Measurements from ENCODE around the gene COMMD10.
"Not testable (repeated sequence)": the region's sequence is repeated elsewhere in the genome, so short reads cannot be mapped to it uniquely, and the experiment has no call there.

The COMMD10 gene

DNA sequence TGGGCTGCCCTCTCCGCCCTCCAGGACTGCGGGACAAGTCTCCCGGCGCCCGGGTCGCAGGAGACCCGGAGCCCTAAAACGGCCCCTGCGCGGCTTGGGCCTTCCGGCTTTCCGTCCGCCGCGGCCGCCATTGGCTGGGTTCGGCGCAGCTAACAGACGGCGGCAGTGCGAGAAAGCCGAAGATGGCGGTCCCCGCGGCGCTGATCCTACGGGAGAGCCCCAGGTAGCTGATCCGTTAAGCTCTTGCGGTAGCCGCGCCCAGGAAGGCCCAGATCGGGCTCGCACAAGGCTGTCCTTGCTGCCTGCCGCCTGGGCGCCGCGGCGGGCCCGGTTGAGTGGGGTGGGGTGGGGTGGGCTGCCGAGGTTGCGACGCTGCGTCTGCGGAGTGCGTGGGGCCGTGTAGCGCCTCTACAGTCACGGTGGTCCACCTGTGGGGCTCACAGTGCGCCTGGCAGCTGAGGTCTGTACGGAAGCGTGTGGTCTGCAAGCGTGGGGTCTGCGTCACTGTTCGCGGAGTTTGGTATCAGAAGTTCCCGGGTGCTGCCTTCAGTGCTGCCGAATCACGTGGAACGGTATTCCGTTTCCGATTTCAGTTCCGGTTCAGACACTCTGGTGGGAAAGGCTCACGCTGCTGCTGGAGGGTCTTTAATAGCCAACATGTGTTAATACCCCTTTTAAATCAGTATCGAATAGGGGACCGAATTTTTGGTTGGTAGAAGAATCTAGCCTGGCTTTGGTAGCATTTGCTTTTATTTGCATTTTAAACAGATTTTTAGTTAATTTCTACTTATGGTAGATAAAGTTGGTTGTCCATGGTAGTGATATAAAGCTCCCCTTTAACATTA lies at the start of gene COMMD10:
TSS of gene COMMD10 (plus strand) at position 155 of the 845 bp plus-strand sequence.
- peak; percentile 55 to 65 for DNase-seq (ENCODE audit: low read depth in 2 of 2)

DNA sequence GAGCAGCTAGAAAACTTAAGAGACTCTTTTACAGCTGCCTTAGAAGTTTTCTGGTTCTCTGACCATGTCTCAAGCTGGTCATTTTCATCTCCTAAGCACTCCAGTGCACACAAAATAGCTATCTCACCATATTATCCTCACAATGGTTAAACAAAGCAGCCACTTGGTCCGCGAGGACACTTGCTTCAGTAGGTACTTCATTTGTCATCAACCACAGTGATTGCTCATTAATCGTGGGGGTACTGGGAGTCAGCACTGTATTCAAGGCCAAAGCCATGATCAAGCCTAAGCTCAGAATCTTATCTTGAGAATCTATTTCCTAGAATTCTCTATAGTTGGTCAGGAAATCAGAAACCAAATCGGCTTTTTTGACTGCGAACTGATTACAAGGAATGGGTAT lies 49.7 kb upstream of the COMMD10 start:
- no peak for DNase-seq (ENCODE audit: low read depth in 2 of 2)

DNA sequence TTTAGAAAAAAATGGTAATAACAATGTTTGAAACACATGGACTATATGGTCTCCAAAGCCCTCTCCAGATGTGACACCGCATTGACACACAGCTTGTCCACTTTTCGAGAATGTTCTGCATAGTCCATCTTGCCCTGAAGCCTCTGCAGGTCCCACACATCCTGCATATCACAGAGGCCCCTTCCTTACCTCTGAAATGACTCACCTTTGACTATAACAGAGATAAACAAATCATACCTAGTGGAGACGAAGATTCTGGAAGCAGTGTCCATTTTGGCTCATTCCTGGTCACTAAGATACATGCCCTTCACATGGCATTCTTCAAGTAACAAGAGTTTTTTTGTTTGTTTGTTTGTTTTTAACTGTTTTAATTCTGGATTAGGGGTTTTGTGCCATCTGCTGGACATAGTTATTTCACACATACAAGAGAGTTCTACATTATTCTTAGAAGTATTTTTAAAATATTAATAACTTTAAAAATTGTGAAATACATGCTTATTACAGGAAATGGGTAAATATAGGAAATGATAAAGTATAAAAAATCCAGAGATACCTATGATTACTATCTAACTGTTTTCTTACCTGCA lies 47.5 kb upstream of the COMMD10 start:
- no peak for DNase-seq (ENCODE audit: low read depth in 2 of 2)

DNA sequence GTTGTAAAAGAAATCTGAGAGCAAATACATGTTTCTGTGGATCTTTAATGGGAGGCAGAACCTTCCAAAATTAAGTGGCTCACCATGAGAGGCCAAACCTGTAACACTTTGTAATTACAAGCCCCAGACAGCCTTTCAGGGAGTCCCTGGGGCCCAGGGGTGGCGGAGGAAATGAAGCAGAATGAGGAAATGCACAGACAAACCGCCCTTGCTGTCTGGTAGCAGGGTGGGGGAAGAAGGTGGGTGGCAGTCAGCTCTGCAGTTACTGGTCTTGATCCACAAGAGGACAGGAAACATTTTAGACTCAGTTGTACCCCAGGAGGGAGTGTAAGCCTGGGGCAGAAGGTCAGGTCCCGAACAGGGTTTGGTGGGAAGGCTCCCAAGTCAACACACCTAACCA lies 46.0 kb upstream of the COMMD10 start:
- no peak for DNase-seq (ENCODE audit: low read depth in 2 of 2)

DNA sequence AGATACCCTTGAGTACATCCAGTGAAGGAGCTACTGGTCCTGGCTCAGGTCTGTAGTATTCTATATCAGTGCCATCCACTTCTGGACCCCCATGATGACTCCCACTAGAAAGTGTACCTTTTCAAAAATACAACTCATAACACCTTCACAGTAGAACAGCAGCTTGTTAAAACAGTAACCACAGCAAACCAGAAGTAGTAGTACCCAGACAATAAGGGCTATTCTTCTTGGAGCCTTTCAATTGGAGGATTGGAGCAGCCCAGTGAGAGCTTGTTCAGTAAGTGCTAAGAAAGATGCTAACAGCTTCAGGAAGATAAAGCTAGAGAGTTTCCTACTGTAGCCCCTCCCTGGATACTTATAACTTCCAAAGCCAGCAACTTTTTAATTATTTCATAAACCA lies 42.5 kb upstream of the COMMD10 start:
- no peak for DNase-seq (ENCODE audit: low read depth in 2 of 2)

DNA sequence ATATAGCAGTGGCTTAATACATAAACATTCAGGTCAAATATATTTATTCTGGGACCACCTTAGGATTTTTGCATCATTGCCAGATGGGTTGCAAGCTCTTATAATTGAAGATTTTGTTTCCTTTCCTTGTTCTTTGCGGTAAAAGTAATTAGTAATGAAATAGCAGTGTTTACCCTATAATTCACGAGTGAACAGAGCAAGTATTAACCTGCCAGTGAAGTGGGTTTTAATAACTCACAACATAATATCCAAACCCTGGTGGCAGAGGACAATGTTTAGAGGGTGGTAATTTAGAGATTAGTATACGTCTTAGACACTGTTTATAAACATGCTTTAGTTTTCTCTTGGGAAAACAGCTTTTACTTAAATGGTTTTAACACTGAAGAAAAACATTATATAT lies 40.8 kb upstream of the COMMD10 start:
- DNase-seq (ENCODE audit: low read depth in 2 of 2) = no peak

DNA sequence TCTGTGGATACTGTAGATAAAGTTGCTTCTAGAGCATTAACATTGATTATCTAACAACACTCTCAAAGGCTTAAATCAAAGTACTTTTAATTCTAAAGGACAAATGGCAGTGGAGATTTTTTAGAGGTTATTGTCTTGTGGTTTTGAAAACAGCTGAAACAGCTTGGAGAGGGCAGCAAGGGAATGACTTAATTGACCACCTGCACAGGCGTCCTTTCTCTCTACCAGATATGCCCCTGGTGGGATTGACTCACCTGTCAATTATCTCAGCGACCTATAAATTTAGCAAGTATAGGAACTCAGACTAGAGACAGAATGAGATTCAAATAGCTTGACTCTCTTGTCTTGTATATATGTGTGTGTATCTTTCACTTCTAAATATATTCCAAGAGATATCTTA lies 39.0 kb upstream of the COMMD10 start:
- DNase-seq (ENCODE audit: low read depth in 2 of 2) = no peak

DNA sequence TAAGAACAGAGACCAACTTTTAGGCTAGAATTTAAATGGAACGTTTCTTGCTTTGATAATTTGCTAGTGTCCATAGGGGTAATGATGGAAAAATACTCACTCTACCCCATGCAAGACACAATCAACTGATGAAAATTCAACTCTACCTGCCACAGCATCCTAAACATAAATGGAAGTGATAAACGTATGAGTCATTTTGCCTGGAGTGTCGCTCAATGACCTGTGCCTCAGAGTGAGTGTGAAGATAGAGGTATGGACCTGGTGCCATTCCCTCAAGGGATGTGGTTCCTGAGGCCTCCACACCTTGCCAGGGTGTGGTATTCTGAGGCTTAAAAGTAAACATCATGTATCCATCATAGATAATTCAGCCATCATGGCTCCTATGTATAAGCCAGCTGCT lies 38.6 kb upstream of the COMMD10 start:
- DNase-seq (ENCODE audit: low read depth in 2 of 2) = no peak

DNA sequence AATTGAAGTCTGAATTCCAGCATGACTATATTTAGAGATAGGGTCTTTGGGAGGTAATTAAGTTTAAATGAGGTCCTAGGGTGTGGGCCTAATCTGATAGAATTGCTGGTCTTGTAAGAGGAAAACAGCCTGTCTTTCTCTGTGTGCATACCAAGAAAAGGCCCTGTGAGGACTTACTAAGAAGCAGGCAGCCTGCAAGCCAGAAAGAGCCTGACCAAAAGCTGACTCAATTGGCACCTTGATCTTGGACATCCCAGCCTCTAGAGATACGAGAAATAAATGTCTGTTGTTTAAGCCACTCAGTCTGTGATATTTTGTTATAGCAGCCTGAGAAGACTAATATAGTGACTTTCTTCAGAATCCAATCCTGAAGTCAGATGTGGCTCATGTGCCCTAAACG lies 38.0 kb upstream of the COMMD10 start:
- no peak for DNase-seq (ENCODE audit: low read depth in 2 of 2)

DNA sequence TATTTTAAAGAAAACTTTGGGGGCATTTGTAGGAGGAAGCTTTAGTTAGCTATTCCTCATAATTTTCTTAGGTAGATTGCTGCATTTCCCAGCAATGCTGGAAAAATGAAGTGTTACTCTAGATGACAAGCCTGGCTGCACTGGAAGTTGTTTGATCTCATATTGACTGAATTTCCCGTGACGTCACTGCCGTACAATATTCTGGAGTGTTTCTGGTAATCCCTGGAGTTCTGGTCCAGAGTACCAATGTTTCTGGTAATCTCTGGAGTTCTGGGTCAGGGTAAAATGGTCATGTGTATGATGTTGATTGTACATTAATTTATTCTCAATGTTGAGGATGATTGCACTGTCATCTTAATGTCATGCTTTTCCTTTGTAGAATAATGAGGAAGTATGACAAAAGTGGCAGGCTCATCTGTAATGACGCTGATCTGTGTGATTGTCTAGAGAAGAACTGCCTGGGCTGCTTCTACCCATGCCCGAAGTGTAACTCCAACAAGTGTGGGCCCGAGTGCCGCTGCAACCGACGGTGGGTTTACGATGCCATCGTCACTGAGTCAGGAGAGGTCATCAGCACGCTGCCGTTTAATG lies 26.4 kb upstream of the COMMD10 start:
- DNase-seq (ENCODE audit: low read depth in 2 of 2) = no peak

DNA sequence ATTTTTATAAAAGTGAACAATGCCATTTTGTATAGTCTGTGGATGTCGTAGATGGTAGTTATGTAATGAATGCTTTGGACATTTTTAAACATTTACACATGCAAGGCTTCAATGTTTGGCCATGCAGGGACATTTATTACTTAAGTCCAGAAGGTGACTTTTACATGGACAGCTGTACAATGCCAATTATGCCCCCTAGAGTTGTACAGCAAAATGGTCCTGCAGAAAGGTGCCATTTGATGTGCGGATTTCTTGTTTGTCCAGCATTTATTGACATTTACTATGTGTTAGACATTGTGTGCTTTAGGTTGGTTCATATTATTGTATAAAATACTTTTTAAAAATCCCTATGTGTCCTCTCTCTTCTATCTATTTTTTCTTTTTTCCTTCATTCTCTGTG lies 22.5 kb upstream of the COMMD10 start:
- DNase-seq (ENCODE audit: low read depth in 2 of 2) = no peak

DNA sequence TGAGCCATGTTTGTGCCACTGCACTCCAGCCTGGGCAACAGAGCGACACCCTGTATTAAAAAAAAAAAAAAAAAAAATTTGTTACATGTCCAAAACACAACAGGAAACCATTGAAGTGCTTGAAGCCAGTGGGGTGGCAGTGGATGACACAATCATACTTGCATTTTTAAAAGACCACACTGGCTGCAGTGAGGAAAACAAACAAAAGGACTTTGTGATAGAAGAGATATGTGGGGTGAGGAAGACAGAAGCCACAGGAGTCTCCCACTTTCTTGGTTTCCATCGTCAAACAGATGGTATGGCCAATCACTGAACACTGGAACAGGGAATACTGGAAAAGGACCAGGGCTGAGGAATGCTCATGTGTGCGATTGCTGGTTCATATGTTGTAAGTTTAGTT lies 20.9 kb upstream of the COMMD10 start:
- DNase-seq (ENCODE audit: low read depth in 2 of 2) = no peak

DNA sequence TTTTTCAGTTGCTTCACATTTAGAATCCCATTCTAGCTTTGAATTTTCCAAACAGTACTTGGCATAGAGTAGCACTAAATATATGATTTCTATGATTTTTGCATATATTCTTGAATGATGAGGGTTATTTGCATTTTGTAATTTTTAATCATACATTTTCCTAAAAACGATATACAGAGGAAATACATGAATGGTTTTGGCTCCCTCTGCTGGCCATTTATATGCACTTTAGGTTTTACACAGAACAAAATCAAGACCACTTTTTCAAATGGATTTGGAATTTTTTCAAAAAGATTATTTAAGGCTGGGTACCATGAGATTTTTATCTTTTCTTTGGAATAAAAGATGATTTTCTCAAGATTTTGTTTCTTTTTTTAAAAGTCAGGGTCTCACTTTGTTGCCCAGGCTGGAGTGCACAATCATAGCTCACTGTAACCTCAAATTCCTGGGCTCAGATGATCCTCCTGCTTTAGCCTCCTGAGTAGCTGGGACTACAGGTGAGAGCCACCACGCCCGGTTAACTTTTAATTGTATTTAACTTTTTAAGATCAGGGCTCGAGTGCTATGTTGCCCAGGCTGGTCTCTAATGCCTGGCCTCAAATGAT lies 16.7 kb upstream of the COMMD10 start:
- DNase-seq (ENCODE audit: low read depth in 2 of 2) = no peak

DNA sequence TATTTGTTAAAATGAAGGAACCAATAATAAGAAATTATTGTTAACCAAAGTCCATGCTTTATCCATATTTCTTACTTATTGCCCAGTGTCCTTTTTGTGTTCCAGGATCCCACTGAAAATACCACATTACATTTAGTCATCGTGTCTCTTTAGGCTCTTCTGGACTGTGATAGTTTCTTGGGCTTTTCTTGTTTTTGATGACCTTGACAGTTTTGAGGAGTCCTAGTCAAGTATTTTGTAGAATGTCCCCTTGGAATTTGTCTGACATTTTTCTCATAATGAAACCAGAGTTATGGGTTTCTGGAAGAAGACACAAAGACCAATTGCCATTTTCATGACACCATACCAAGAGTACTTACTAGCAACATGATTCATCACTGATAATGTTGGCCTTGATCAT lies 13.6 kb upstream of the COMMD10 start:
- DNase-seq (ENCODE audit: low read depth in 2 of 2) = no peak

DNA sequence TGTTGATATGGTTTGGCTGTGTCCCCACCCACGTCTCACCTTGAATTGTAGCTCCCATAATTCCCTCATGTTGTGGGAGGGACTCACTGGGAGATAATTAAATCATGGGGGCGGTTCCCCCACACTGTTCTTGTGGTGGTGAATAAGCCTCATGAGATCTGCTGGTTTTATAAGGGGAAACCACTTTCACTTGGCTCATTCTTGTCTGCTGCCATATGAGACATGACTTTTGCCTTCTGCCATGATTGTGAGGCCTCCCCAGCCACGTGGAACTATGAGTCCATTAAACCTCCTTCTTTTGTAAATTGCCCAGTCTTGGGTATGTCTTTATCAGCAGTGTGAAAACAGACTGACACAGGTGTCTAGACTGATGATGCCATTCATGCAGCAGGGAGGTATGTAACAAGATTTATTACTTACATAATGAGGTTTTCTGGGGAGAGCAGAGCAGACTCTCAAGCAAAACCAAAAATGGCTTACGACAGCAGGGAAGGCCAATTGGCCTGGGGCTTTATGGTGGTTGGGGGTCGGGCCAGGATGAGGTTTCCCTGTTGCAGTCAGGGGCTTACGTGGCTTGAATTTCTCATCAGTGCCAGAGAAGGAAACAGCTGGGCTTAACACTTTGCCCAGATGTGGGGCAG lies 9.5 kb upstream of the COMMD10 start:
- DNase-seq (ENCODE audit: low read depth in 2 of 2) = no peak

DNA sequence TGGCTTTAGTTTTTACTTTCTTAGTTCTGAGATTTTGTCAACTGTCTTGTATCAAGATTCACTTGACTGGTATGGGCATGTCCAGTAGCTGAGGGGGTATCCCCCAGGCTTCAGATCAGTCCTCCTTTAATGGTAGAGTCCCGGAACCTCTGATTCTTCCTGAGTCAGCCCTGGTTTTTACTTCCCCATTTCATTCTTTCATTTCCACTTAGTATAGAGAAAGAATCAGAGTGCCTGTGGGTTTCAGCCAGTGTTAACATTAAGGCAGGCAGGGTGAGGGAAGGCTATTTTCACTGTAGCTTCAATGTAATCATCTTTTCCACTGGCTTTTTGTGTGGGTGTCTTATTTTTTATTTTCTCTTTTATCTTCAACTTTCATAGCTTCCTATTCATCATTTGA lies 8.3 kb upstream of the COMMD10 start:
- DNase-seq (ENCODE audit: low read depth in 2 of 2) = no peak

DNA sequence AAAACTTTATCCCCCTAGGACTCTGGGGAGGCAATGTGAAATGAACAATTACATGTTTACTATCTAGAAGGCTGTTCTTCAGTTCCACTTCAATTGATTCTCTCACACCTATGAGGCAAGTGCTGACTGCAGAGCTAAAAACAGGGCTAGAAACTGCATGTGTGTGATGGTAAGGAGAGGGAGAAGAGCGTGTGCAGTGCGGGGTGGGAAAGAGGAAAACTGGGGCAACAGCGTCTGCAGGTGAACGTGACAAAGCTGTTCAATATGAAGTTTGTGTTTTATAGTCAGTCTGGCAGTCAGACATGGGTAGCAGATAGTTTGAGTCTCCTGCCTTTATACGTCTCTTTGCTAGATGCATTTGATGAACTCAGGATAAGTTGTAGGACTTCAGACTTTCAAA lies 6.6 kb upstream of the COMMD10 start:
- DNase-seq (ENCODE audit: low read depth in 2 of 2) = no peak

DNA sequence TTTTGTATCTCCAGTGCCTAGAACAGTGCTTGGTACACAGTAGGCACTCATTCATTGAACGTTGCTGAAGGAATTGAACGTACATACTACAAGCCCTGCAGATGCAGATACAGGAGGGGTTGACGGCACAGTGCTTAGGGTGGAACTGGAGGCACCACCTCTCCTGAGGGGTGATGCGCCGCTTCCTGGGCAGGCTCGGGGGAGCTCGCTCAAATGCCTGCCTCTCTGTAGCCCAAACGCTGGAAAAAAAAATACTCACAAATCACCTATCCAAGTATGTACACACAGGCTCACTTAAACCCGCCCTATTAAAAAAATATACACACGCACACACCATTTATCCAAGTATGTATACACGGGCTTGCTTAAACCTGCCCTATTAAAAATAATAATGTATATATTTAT lies 536 bp upstream of the COMMD10 start:
- no peak for DNase-seq (ENCODE audit: low read depth in 2 of 2)

DNA sequence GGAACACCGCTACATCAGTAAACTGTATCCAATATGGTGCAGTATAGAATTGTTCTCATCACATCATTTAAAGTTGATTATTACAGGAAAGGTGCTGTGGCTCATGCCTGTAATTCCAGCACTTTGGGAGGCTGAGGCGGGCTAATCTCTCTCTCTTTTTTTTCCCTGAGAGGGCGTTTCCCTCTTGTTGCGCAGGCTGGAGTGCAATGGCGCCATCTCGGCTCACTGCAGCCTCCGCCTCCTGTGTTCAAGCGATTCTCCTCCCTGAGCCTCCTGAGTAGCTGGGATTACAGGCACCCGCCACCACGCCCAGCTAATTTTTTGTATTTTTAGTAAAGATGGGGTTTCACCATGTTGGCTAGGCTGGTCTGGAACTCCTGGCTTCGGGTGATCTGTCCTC lies 1.5 kb downstream of the COMMD10 start:
- not testable (repeated sequence) for DNase-seq (ENCODE audit: low read depth in 2 of 2)

DNA sequence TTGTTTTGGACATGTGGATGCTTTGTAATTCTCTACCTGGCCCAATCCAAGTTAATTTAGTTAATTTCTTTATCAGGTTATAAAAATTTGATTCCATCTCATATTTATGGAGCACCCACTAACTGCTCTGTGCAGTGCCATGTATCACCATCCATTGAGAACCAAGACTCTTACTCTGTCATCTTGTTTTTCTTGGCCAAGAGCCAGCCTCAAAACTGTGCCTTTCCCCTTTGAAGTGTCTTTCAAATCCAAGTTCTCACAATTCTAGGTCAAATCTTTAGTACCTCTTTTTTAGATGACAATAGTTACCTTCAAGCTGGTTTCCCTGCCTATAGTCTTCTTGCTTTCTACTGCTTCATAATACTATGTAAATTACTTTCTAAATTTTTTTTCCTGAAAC lies 3.2 kb downstream of the COMMD10 start:
- no peak for DNase-seq (ENCODE audit: low read depth in 2 of 2)

DNA sequence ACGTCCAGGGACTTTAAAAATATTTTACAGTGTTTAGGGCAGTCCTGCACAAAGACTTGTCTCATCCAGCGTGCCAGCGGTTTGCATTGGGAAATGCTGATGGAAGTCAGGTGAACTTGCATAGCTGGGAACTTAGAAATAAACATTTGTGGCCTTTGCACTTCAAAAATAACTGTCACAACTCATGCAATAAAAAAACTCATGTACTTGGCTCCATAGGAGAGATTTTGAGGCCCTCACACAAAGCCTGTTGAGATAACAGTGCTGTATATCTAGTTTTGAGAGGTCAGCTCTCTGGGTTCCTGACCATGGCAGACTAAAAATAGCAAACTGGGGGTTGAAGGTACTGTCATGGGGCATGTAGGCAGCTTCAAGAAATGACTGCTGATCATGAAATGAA lies 5.5 kb downstream of the COMMD10 start:
- no peak for DNase-seq (ENCODE audit: low read depth in 2 of 2)

DNA sequence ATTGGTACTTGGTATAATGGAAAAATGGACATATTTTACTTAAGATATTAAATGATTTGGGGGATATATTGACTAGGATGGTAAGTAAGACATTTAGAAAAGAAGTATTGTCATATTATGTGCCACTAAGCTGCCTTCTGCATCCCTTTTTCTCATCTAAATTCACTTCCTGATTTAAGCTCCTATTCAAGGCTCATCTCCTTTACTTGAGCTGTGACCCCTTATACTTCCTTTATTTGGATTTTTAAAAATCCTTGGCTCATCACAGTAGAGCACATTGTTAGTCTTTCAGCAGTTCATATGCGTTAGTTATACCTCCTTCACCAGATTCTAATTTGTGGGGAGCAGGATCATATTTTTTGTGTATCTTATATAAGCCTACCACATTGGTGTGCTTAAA lies 6.6 kb downstream of the COMMD10 start:
- no peak for DNase-seq (ENCODE audit: low read depth in 2 of 2)

Measured in stimulated activated CD8-positive, alpha-beta memory T cell treated with anti-CD3 and anti-CD28 coated beads, Interleukin-2, amount 100 ng/mL, for 1 hour (primary cell).